GM21576 (cell line): Measurements from ENCODE around the gene KCNG2.

Experiments
- ATAC-seq: cut with Tn5 transposase; IDR thresholded peaks from one replicate; pipeline ENCODE4 v1.9.1; 2021; ENCODE audit warnings: mild to moderate bottlenecking, moderate library complexity; ENCODE audit not compliant: unreplicated experiment

Gene KCNG2

GRCh38 chr18:79784071-79784913 lies 13.4 kb upstream of the KCNG2 start:
- no peak for ATAC-seq

GRCh38 chr18:79784965-79785770 lies 12.6 kb upstream of the KCNG2 start:
- peak; percentile 57 for ATAC-seq

- ATAC-seq: no peak
These were observed 11.9 kb upstream of the KCNG2 start for GRCh38 chr18:79785831-79786230.

- ATAC-seq: no peak
These were observed 11.4 kb upstream of the KCNG2 start for GRCh38 chr18:79786304-79786703.

GRCh38 chr18:79786786-79787526 lies 10.8 kb upstream of the KCNG2 start:
- no peak for ATAC-seq

GRCh38 chr18:79787527-79787864 lies 10.2 kb upstream of the KCNG2 start:
- no peak for ATAC-seq

- no peak for ATAC-seq
These were observed 9.6 kb upstream of the KCNG2 start for GRCh38 chr18:79787865-79788733.

GRCh38 chr18:79788734-79789085 lies 9.0 kb upstream of the KCNG2 start:
- no peak for ATAC-seq

GRCh38 chr18:79789091-79789891 lies 8.4 kb upstream of the KCNG2 start:
- ATAC-seq: no peak

GRCh38 chr18:79789901-79790890 lies 7.5 kb upstream of the KCNG2 start:
- no peak for ATAC-seq

- no peak for ATAC-seq
These were observed 6.5 kb upstream of the KCNG2 start for GRCh38 chr18:79790996-79791972.

- ATAC-seq: no peak
These were observed 5.4 kb upstream of the KCNG2 start for GRCh38 chr18:79792096-79792987.

- ATAC-seq: no peak
These were observed 4.8 kb upstream of the KCNG2 start for GRCh38 chr18:79792988-79793355.

GRCh38 chr18:79794846-79795245 lies 2.9 kb upstream of the KCNG2 start:
- no peak for ATAC-seq

GRCh38 chr18:79795446-79795845 lies 2.3 kb upstream of the KCNG2 start:
- ATAC-seq: no peak

GRCh38 chr18:79796016-79796415 lies 1.7 kb upstream of the KCNG2 start:
- ATAC-seq: no peak
